Transverse colon (tissue), 4 donors: ENCODE results near the gene FASN. TPM values are rescaled to one million over a fixed set of nuclear protein-coding genes. Genes with fewer than 3 reads are reported as not detected.

ENCODE experiments used
- DNase-seq: peaks from one replicate; pipeline ENCODE4 v3.0.0-alpha.2; 2019
- H3K27ac ChIP-seq, 4 donors: fragments of 200-600 bp; sonication (generic); 2 replicates each; pipeline ENCODE4 v1.5.1; 2016 to 2018; ENCODE audit warnings: inconsistent platforms in 4 of 4
- H3K27me3 ChIP-seq: fragments of 200-600 bp; sonication (generic); 2 replicates; pipeline ENCODE4 v1.5.1; 2017; ENCODE audit warnings: inconsistent platforms
- H3K36me3 ChIP-seq, 4 donors: fragments of 200-600 bp; sonication (generic); 2 replicates each; pipeline ENCODE4 v1.5.1; 2017 to 2019; ENCODE audit warnings: inconsistent platforms in 4 of 4
- H3K4me1 ChIP-seq, 4 donors: fragments of 200-600 bp; sonication (generic); 2 replicates each; pipeline ENCODE4 v1.5.1; 2017 to 2020; ENCODE audit warnings: inconsistent platforms in 4 of 4
- H3K4me3 ChIP-seq, 4 donors: fragments of 200-600 bp; sonication (generic); 1 replicate in 1 of 4; 2 replicates in 3 of 4; pipeline versions ENCODE4 v1.5.1 to v1.6.1; 2017 to 2019; ENCODE audit warnings: inconsistent platforms in 4 of 4
- H3K9me3 ChIP-seq, 2 donors: fragments of 200-600 bp; sonication (generic); 2 replicates each; pipeline ENCODE4 v1.5.1; 2017 to 2019; ENCODE audit warnings: inconsistent platforms in 2 of 2
- EP300 ChIP-seq: sonication (generic); formaldehyde crosslinking; IDR thresholded peaks from one replicate; pipeline ENCODE4 v1.6.1; 2017; ENCODE audit warnings: antibody characterized with exemption, low read depth
- POLR2A ChIP-seq: fragments of 450-650 bp; IDR thresholded peaks from one replicate; pipeline ENCODE4 v1.6.1; 2016; ENCODE audit warnings: antibody characterized with exemption, mild to moderate bottlenecking, moderate library complexity
- POLR2AphosphoS5 ChIP-seq, 3 donors: sonication (generic); formaldehyde crosslinking; IDR thresholded peaks; one replicate each; pipeline ENCODE4 v1.6.1; 2016; ENCODE audit warnings: antibody characterized with exemption in 3 of 3
- WGBS, 2 donors: methylation state at CpG; one replicate each; pipeline ENCODE4 v1.1.5; 2018; ENCODE audit warnings: low coverage in 1 of 2; 5-methylcytosine and 5-hydroxymethylcytosine counted together
- in situ Hi-C, 4 donors: fragments of 200-750 bp; cut with MboI; loops; one replicate each; pipeline versions ENCODE4 v1.15.0 to v1.15.1; 2017; ENCODE audit warnings: low sequenced_read_pairs in 3 of 4, low pct_ligation_motif_present in 1 of 4, low pct_unique_long_range_greater_than_20kb in 1 of 4
- intact Hi-C: fragments of 100-400 bp; cut with DNase I; formaldehyde crosslinking; loops from one replicate; pipeline ENCODE4 v1.15.1; 2023; ENCODE audit warnings: low total_unique reads
- total RNA-seq, 4 donors: library from RNA; depleted of rRNA; stranded (reverse); fragments of >200 nt; gene quantifications; one replicate each; pipeline ENCODE4 v1.1.0, GENCODE V29; 2016
- TF ChIP-seq, protein P1 (sequence below), 5 experiments: fragments of 200-600 bp in 3 of 5; fragments of 450-650 bp in 2 of 5; sonication (generic) in 3 of 5; IDR thresholded peaks; 1 replicate in 2 of 5; 2 replicates in 3 of 5; pipeline ENCODE4 v1.5.1; 2016 to 2017; ENCODE audit warnings: antibody characterized with exemption in 5 of 5, inconsistent platforms in 3 of 5, mild to moderate bottlenecking in 2 of 5, moderate library complexity in 1 of 5

FASN gene
- total RNA-seq, 4 donors from 2014 or later = 25.1 to 185 (median 99.4) TPM

DNA sequence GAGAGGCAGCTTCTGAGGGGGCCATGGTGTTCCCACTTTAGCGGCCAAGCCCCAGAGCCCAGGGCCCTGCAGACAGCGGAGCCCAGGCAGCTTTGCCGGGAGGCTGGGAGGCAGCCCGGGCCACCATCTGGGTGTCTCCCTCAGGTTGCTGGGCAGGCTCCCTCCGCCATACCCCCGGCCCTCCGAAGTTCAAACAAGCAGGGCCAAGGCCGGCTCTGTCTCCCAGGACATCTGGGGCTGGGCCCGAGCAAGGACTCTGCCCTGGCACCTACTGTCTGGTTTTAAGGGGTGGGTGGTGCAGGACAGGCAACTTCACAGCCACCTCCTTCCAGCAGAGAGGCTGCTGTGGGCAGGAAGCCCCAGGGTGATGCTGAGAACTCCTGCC, 35.1 kb downstream of the FASN start:
- peaks cover 0 to 5% (median 1%) of the 10 kb centered on the region in 4 donors for H3K36me3 ChIP-seq
- no peak overlapping the region for H3K27ac ChIP-seq
- TF ChIP-seq POLR2A (no peak), POLR2AphosphoS5 (IDR thresholded peaks at IDR 0.05) (no peak), EP300 (no peak)
- TF ChIP-seq, protein P1, sequence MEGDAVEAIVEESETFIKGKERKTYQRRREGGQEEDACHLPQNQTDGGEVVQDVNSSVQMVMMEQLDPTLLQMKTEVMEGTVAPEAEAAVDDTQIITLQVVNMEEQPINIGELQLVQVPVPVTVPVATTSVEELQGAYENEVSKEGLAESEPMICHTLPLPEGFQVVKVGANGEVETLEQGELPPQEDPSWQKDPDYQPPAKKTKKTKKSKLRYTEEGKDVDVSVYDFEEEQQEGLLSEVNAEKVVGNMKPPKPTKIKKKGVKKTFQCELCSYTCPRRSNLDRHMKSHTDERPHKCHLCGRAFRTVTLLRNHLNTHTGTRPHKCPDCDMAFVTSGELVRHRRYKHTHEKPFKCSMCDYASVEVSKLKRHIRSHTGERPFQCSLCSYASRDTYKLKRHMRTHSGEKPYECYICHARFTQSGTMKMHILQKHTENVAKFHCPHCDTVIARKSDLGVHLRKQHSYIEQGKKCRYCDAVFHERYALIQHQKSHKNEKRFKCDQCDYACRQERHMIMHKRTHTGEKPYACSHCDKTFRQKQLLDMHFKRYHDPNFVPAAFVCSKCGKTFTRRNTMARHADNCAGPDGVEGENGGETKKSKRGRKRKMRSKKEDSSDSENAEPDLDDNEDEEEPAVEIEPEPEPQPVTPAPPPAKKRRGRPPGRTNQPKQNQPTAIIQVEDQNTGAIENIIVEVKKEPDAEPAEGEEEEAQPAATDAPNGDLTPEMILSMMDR (IDR thresholded peaks at IDR 0.05) = no peak
- WGBS, 2 donors = 97% methylated on average over 9 of the region's 9 CpGs; no CpG with 5 or more reads in 1 of the 2 donors
- H3K9me3 ChIP-seq = no peaks in the 10 kb centered on the region
- peaks cover 13 to 24% (median 23%) of the 10 kb centered on the region in 4 donors for H3K4me1 ChIP-seq
- intact Hi-C loops (no loop called here), in situ Hi-C loops (no loop called here)
- no peak overlapping the region for H3K4me3 ChIP-seq
- DNase-seq = no peak
- no peaks in the 10 kb centered on the region for H3K27me3 ChIP-seq

DNA sequence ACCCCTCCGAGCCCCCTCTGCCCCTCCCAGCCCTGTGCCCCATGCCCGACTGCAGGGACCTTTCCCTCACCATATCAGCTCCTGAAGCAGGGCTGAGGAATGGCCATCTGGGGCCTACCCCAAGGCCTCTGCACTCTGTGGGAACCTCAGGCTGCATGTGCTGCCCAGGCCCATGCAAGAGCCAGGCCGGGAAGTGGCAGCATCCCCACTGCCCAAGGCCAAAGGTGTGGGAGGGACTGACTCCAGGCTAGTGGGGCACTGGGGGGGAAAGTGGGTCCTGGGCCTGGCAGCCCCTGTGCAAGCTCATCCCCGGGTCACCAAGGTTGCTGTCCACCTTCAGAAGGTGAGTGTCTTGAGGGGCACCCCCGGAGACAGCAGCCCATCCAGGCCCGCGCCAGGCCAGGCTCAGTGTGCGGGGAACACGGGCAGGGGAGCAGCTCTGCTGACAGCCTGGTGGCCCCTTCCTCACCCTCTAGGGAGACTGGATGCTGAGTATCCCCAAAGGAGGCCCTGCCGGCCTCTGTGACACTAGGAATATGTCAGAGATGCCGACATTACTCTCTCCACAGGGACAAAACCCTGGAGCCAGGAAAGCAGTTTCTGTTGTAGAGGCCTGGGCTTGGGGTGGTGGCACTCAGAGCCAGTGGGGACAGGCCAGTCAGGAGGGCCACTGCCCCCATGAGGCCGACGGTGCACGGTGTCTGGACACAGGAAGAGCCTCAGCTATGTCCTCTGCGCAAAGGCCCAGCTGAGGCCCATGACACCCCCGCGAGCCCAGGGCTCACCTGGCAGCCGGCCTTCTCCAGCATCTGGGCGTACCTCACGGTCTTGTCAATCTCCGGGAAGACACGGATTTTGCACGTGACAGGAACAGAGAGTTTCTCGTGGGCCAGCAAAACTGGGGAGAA, 35.7 kb downstream of the FASN start:
- Histone ChIP-seq H3K4me3 (no peak overlapping the region), H3K36me3 (peaks cover 0 to 7% (median 2%) of the 10 kb centered on the region in 4 donors), H3K4me1 (peaks cover 13 to 24% (median 23%) of the 10 kb centered on the region in 4 donors), H3K27ac (no peak overlapping the region), H3K9me3 (no peaks in the 10 kb centered on the region), H3K27me3 (no peaks in the 10 kb centered on the region)
- intact Hi-C loops (no loop called here), in situ Hi-C loops (no loop called here)
- WGBS, 2 donors = 85% methylated on average over 18 of the region's 24 CpGs; no CpG with 5 or more reads in 1 of the 2 donors
- TF ChIP-seq POLR2AphosphoS5 (IDR thresholded peaks at IDR 0.05) = no peak
- TF ChIP-seq, protein P1 (IDR thresholded peaks at IDR 0.05) = no peak
- TF ChIP-seq EP300 = no peak
- TF ChIP-seq POLR2A = no peak
- no peak for DNase-seq

DNA sequence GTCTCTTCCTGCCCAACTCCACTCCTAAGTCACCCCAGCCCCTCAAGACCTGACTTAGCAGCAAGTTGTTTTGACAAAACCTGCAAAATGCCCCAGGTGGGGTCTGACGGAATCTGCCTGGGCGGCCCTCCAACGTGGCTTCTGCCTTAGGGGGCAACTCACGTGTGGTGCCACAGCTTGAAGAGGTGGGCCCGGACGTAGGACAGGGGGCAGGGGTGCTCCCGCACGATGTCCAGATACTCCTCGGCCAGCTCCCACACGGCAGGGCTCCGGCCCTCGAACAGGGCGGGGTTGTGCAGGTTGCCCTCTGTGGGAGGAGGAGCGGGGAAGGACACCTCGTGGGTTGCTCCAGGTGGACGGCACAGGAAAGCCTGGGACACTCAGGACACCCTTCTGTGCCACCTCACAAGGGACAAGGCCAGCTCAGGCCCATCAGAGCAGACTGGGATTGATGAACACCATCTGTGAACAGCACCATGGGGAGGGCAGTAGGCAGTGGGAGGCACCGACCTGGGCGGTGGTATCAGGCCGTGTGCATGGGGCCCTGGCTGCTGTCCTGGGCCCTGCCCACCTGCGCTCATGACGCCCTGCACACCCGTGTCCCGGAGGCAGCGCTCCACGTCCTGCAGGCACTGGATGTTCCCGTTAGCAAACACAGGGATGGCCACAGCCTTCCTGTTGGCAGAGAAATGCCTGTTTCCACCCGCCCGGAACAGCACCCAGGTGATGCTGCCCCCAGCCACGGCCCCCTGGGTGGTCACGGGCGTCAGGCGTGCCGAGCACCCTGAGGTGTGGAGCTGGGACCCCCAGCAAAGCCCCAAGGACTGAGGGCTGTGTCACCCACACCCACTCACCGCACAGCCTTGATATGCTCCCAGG, 36.8 kb downstream of the FASN start:
- Histone ChIP-seq H3K4me1 (peaks cover 10 to 24% (median 21%) of the 10 kb centered on the region in 4 donors), H3K27ac (no peak overlapping the region), H3K4me3 (no peak overlapping the region), H3K9me3 (no peaks in the 10 kb centered on the region), H3K36me3 (peaks cover 0 to 7% (median 2%) of the 10 kb centered on the region in 4 donors), H3K27me3 (no peaks in the 10 kb centered on the region)
- 91% methylated on average over 19 of the region's 34 CpGs; no CpG with 5 or more reads in 1 of the 2 donors for WGBS, 2 donors
- TF ChIP-seq EP300 (no peak), POLR2A (no peak), POLR2AphosphoS5 (IDR thresholded peaks at IDR 0.05) (no peak)
- TF ChIP-seq, protein P1 (IDR thresholded peaks at IDR 0.05) = no peak
- in situ Hi-C loops = no loop called here
- DNase-seq = no peak
- intact Hi-C loops = no loop called here

DNA sequence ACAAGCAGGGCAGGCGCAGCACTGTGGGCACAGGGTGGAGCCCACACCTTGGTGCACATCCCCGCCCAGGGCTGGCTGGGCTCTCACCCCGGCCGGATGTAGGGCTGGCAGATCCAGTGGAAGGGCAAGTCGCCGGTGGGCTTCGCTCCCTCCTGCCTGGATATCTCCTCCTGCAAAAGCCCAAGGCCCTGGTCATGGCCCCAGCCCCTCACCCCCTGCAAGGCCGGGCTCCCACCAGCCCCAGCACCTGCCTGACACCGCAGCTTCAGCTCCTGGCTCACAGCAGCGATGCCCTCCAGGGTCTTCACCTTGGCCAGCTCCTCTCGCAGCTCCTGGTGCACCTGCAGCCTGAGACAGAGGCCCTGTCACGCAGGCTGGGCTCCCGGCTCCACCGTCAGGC, 37.4 kb downstream of the FASN start:
- WGBS, 2 donors = 82 to 87% methylated on average over 3 to 13 of the region's 14 CpGs
- peaks cover 0 to 7% (median 2%) of the 10 kb centered on the region in 4 donors for H3K36me3 ChIP-seq

More for the DNA sequence above, 37.4 kb downstream of the FASN start:
- TF ChIP-seq, protein P1 (IDR thresholded peaks at IDR 0.05) = no peak
- TF ChIP-seq POLR2A (no peak), EP300 (no peak), POLR2AphosphoS5 (IDR thresholded peaks at IDR 0.05) (no peak)
- Histone ChIP-seq H3K9me3 (no peaks in the 10 kb centered on the region), H3K4me3 (no peak overlapping the region), H3K27ac (no peak overlapping the region), H3K4me1 (peaks cover 6 to 18% (median 15%) of the 10 kb centered on the region in 4 donors), H3K27me3 (no peaks in the 10 kb centered on the region)
- DNase-seq = no peak
- in situ Hi-C loops (no loop called here), intact Hi-C loops (no loop called here)
